Fibroblast of lung (primary cell): ENCODE data around the gene ASH1L. TPM values are rescaled to one million over a fixed set of nuclear protein-coding genes. Genes with fewer than 3 reads are reported as not detected.
"Not testable (repeated sequence)": the region's sequence is repeated elsewhere in the genome, so short reads cannot be mapped to it uniquely, and the experiment has no call there.

Experiments used
- DNase-seq, 2 donors: peaks; one replicate each; pipeline versions ENCODE4 v3.0.0 to v3.0.0-alpha.2; 2010; ENCODE audit warnings: low read depth in 2 of 2
- H2AFZ ChIP-seq: 2 replicates; pipeline ENCODE4 v1.5.1; 2012; ENCODE audit warnings: low read length, control low read depth, inconsistent platforms
- H3K27ac ChIP-seq: 2 replicates; pipeline ENCODE4 v1.5.1; 2011; ENCODE audit warnings: low read length, control low read depth; ENCODE audit not compliant: insufficient read depth
- H3K27me3 ChIP-seq: 2 replicates; pipeline ENCODE4 v1.5.1; 2011; ENCODE audit warnings: mild to moderate bottlenecking, low read length; ENCODE audit not compliant: control insufficient read depth, insufficient read depth
- H3K36me3 ChIP-seq: 2 replicates; pipeline ENCODE4 v1.5.1; 2011; ENCODE audit warnings: low read length; ENCODE audit not compliant: control insufficient read depth, insufficient read depth
- H3K4me1 ChIP-seq: 2 replicates; pipeline ENCODE4 v1.5.1; 2011; ENCODE audit warnings: low read length; ENCODE audit not compliant: control insufficient read depth, insufficient read depth; ENCODE audit errors: extremely low read depth
- H3K4me2 ChIP-seq: 2 replicates; pipeline ENCODE4 v1.5.1; 2011; ENCODE audit warnings: low read length, control low read depth; ENCODE audit not compliant: insufficient read depth; ENCODE audit errors: extremely low read depth
- H3K4me3 ChIP-seq, 4 experiments: fragments of 200-600 bp in 1 of 4; sonication (generic) in 1 of 4; replicated peaks in 1 of 4; 2 replicates each; pipeline ENCODE4 v1.5.1; 2011 to 2016; ENCODE audit warnings: low read length in 4 of 4, low read depth in 3 of 4, mild to moderate bottlenecking in 3 of 4, control low read depth in 2 of 4, inconsistent platforms in 1 of 4, mixed read lengths in 1 of 4; ENCODE audit not compliant: insufficient read depth in 1 of 4; ENCODE audit errors: control extremely low read depth in 1 of 4
- H3K79me2 ChIP-seq: 2 replicates; pipeline ENCODE4 v1.5.1; 2012; ENCODE audit warnings: mild to moderate bottlenecking, low read length, inconsistent platforms; ENCODE audit not compliant: control insufficient read depth, insufficient read depth
- H3K9ac ChIP-seq: 2 replicates; pipeline ENCODE4 v1.5.1; 2011; ENCODE audit warnings: mild to moderate bottlenecking, low read length, control low read depth; ENCODE audit not compliant: insufficient read depth
- H3K9me3 ChIP-seq: 2 replicates; pipeline ENCODE4 v1.5.1; 2012; ENCODE audit warnings: low read depth, low read length; ENCODE audit not compliant: control insufficient read depth, insufficient read depth
- H4K20me1 ChIP-seq: 2 replicates; pipeline ENCODE4 v1.5.1; 2011; ENCODE audit warnings: low read length; ENCODE audit not compliant: control insufficient read depth, insufficient read depth; ENCODE audit errors: extremely low read depth
- CTCF ChIP-seq, 2 donors: IDR thresholded peaks in 1 of 2; conservative IDR thresholded peaks in 1 of 2; 1 replicate in 1 of 2; 2 replicates in 1 of 2; pipeline ENCODE4 v1.5.1; 2011 to 2012; ENCODE audit warnings: low read length in 2 of 2, control low read depth in 1 of 2, inconsistent platforms in 1 of 2, low read depth in 1 of 2, mild to moderate bottlenecking in 1 of 2
- EZH2 ChIP-seq: IDR thresholded peaks from 2 replicates; pipeline ENCODE4 v1.5.1; 2012; ENCODE audit warnings: low read length, control low read depth, mild to moderate bottlenecking; ENCODE audit errors: missing control alignments
- polyA plus RNA-seq, 2 donors: library from polyadenylated mRNA; depleted of rRNA in 1 of 2; stranded (reverse) in 1 of 2; unstranded in 1 of 2; fragments of >200 nt; gene quantifications; 2 replicates each; pipeline ENCODE4 v1.2.1, GENCODE V29; 2011 to 2012; ENCODE audit warnings: missing spikeins in 1 of 2
- total RNA-seq: library from RNA; depleted of rRNA; stranded (reverse); fragments of >200 nt; gene quantifications from 2 replicates; pipeline ENCODE4 v1.2.1, GENCODE V29; 2014

The ASH1L gene
- total and polyA plus RNA-seq, 2 donors (not counting 1 experiment from before 2014, with no cell fraction given): 19.4 to 35.7 TPM

- TF ChIP-seq CTCF (conservative IDR thresholded peaks at IDR 0.05 in 1 of 2, IDR thresholded peaks at IDR 0.05 in 1 of 2; ENCODE audit: low read depth in 1 of 2, low read length in 2 of 2) (no peak), EZH2 (no peak)
- no peak overlapping the region for H3K4me2 ChIP-seq
- H3K27ac ChIP-seq: no peak overlapping the region
- H3K9me3 ChIP-seq: no peaks in the 10 kb centered on the region
- no peak overlapping the region for H3K9ac ChIP-seq
- H2AFZ ChIP-seq: no peak overlapping the region
- H3K79me2 ChIP-seq: peaks cover 2% of the 10 kb centered on the region
- DNase-seq: no peak
- no peaks in the 10 kb centered on the region for H3K4me1 ChIP-seq
- H3K4me3 ChIP-seq: no peak overlapping the region
- H3K27me3 ChIP-seq: no peaks in the 10 kb centered on the region
- no peaks in the 10 kb centered on the region for H4K20me1 ChIP-seq
- no peaks in the 10 kb centered on the region for H3K36me3 ChIP-seq
Observed at GRCh38 chr1:155574077-155574476, 11.5 kb upstream of the ASH1L start.

- TF ChIP-seq CTCF (conservative IDR thresholded peaks at IDR 0.05 in 1 of 2, IDR thresholded peaks at IDR 0.05 in 1 of 2; ENCODE audit: low read depth in 1 of 2, low read length in 2 of 2): no peak
- no peak for TF ChIP-seq EZH2
- Histone ChIP-seq H3K9me3 (no peaks in the 10 kb centered on the region), H3K4me3 (no peak overlapping the region), H4K20me1 (no peaks in the 10 kb centered on the region), H3K79me2 (peaks cover 18% of the 10 kb centered on the region), H3K9ac (no peak overlapping the region), H2AFZ (no peak overlapping the region), H3K27ac (no peak overlapping the region), H3K36me3 (no peaks in the 10 kb centered on the region), H3K4me2 (no peak overlapping the region), H3K4me1 (no peaks in the 10 kb centered on the region), H3K27me3 (no peaks in the 10 kb centered on the region)
- DNase-seq: no peak
Observed at GRCh38 chr1:155570593-155570990, 8.0 kb upstream of the ASH1L start.

GRCh38 chr1:155569988-155570592, 7.5 kb upstream of the ASH1L start:
- no peaks in the 10 kb centered on the region for H3K36me3 ChIP-seq
- H2AFZ ChIP-seq: no peak overlapping the region
- no peak overlapping the region for H3K27ac ChIP-seq
- peaks cover 23% of the 10 kb centered on the region for H3K79me2 ChIP-seq
- no peak overlapping the region for H3K4me2 ChIP-seq
- no peaks in the 10 kb centered on the region for H3K27me3 ChIP-seq
- H4K20me1 ChIP-seq: no peaks in the 10 kb centered on the region
- no peak overlapping the region for H3K9ac ChIP-seq
- H3K4me1 ChIP-seq: no peaks in the 10 kb centered on the region
- no peak overlapping the region for H3K4me3 ChIP-seq
- TF ChIP-seq EZH2 (no peak), CTCF (conservative IDR thresholded peaks at IDR 0.05 in 1 of 2, IDR thresholded peaks at IDR 0.05 in 1 of 2; ENCODE audit: low read depth in 1 of 2, low read length in 2 of 2) (no peak)
- DNase-seq: peak; percentile 75 to 77
- no peaks in the 10 kb centered on the region for H3K9me3 ChIP-seq

GRCh38 chr1:155563377-155564022, 897 bp upstream of the ASH1L start:
- not testable (repeated sequence) for H4K20me1 ChIP-seq, H3K9me3 ChIP-seq, H3K36me3 ChIP-seq, H3K27me3 ChIP-seq, H3K4me1 ChIP-seq
- Histone ChIP-seq H3K79me2 (peaks cover 65% of the 10 kb centered on the region), H3K4me2 (peak overlapping the region; percentile 88), H3K27ac (peak overlapping the region; percentile 99), H2AFZ (peak overlapping the region; percentile 97), H3K4me3 (peak overlapping the region; percentile 73 to 87 (median 84)), H3K9ac (peak overlapping the region; percentile 100)
- peak; percentile 4 to 8 for DNase-seq
